ENCODE results near the gene TXNRD2. TPM values are rescaled to one million over a fixed set of nuclear protein-coding genes. Genes with fewer than 3 reads are reported as not detected.

Gene TXNRD2
- total RNA-seq, 1 donor from 2014 or later = 25.7 TPM

- Histone ChIP-seq H3K9ac (ENCODE audit: low read length) (no peak overlapping the region), H2AFZ (ENCODE audit: low read depth, low read length) (no peak overlapping the region), H3K79me2 (ENCODE audit: insufficient read depth, low read length) (no peaks in the 10 kb centered on the region), H3K27ac (ENCODE audit: low read depth, low read length) (no peak overlapping the region), H3K4me3 (ENCODE audit: insufficient read depth, low read depth, low read length) (no peak overlapping the region), H3K27me3 (ENCODE audit: insufficient read depth, low read length) (no peaks in the 10 kb centered on the region), H3K4me2 (ENCODE audit: low read length) (no peak overlapping the region), H3K36me3 (ENCODE audit: insufficient read depth, low read length) (no peaks in the 10 kb centered on the region), H3K9me3 (ENCODE audit: insufficient read depth, low read depth, low read length) (no peaks in the 10 kb centered on the region), H3K4me1 (ENCODE audit: insufficient read depth, low read length) (peaks cover 3% of the 10 kb centered on the region), H4K20me1 (ENCODE audit: insufficient read depth, low read length) (no peaks in the 10 kb centered on the region)
- Mint-ChIP-seq H3K4me3 (ENCODE audit: unreplicated experiment) (no peak overlapping the region), H3K9me3 (ENCODE audit: unreplicated experiment) (no peaks in the 10 kb centered on the region), H3K36me3 (ENCODE audit: low read depth, unreplicated experiment) (peaks cover 3% of the 10 kb centered on the region), H3K27ac (ENCODE audit: unreplicated experiment) (no peak overlapping the region), H3K4me1 (ENCODE audit: low read depth, unreplicated experiment) (peaks cover 13% of the 10 kb centered on the region), H3K27me3 (ENCODE audit: low read depth, unreplicated experiment) (no peaks in the 10 kb centered on the region)
- TF ChIP-seq CTCF (IDR thresholded peaks at IDR 0.05; ENCODE audit: insufficient read depth, low read depth, low read length) = no peak
- TF ChIP-seq EZH2 (IDR thresholded peaks at IDR 0.05; ENCODE audit: insufficient read depth, low read length) = no peak
- DNase-seq (ENCODE audit: low read depth) (no peak), FAIRE-seq (no peak)
These were observed 42.6 kb downstream of the TXNRD2 start for GRCh38 chr22:19898831-19899567.

- H3K27ac ChIP-seq (ENCODE audit: low read depth, low read length) = no peak overlapping the region
- peaks cover 12% of the 10 kb centered on the region for H3K4me1 Mint-ChIP-seq (ENCODE audit: low read depth, unreplicated experiment)
- no peaks in the 10 kb centered on the region for H4K20me1 ChIP-seq (ENCODE audit: insufficient read depth, low read length)
- H3K4me2 ChIP-seq (ENCODE audit: low read length) = no peak overlapping the region
- H3K36me3 Mint-ChIP-seq (ENCODE audit: low read depth, unreplicated experiment) = peaks cover 3% of the 10 kb centered on the region
- H3K4me3 ChIP-seq (ENCODE audit: insufficient read depth, low read depth, low read length) = no peak overlapping the region
- DNase-seq (ENCODE audit: low read depth) (no peak), FAIRE-seq (no peak)
- H3K27me3 Mint-ChIP-seq (ENCODE audit: low read depth, unreplicated experiment) = no peaks in the 10 kb centered on the region
- no peak overlapping the region for H3K9ac ChIP-seq (ENCODE audit: low read length)
- H2AFZ ChIP-seq (ENCODE audit: low read depth, low read length) = no peak overlapping the region
- H3K79me2 ChIP-seq (ENCODE audit: insufficient read depth, low read length) = no peaks in the 10 kb centered on the region
- H3K9me3 Mint-ChIP-seq (ENCODE audit: unreplicated experiment) = no peaks in the 10 kb centered on the region
- H3K27ac Mint-ChIP-seq (ENCODE audit: unreplicated experiment) = no peak overlapping the region
- H3K36me3 ChIP-seq (ENCODE audit: insufficient read depth, low read length) = no peaks in the 10 kb centered on the region
- H3K4me3 Mint-ChIP-seq (ENCODE audit: unreplicated experiment) = no peak overlapping the region
- TF ChIP-seq CTCF (IDR thresholded peaks at IDR 0.05; ENCODE audit: insufficient read depth, low read depth, low read length) (no peak), EZH2 (IDR thresholded peaks at IDR 0.05; ENCODE audit: insufficient read depth, low read length) (no peak)
- H3K9me3 ChIP-seq (ENCODE audit: insufficient read depth, low read depth, low read length) = no peaks in the 10 kb centered on the region
- no peaks in the 10 kb centered on the region for H3K27me3 ChIP-seq (ENCODE audit: insufficient read depth, low read length)
- H3K4me1 ChIP-seq (ENCODE audit: insufficient read depth, low read length) = peaks cover 3% of the 10 kb centered on the region
These were observed 43.5 kb downstream of the TXNRD2 start for GRCh38 chr22:19898145-19898544.

GRCh38 chr22:19897726-19898125 is 43.9 kb downstream of the TXNRD2 start:
- no peaks in the 10 kb centered on the region for H3K9me3 Mint-ChIP-seq (ENCODE audit: unreplicated experiment)
- H3K4me3 Mint-ChIP-seq (ENCODE audit: unreplicated experiment) = no peak overlapping the region
- H3K27ac Mint-ChIP-seq (ENCODE audit: unreplicated experiment) = no peak overlapping the region
- TF ChIP-seq CTCF (IDR thresholded peaks at IDR 0.05; ENCODE audit: insufficient read depth, low read depth, low read length) = no peak
- no peak for TF ChIP-seq EZH2 (IDR thresholded peaks at IDR 0.05; ENCODE audit: insufficient read depth, low read length)
- no peak overlapping the region for H3K9ac ChIP-seq (ENCODE audit: low read length)
- no peak overlapping the region for H3K4me3 ChIP-seq (ENCODE audit: insufficient read depth, low read depth, low read length)
- H3K4me1 ChIP-seq (ENCODE audit: insufficient read depth, low read length) = peaks cover 6% of the 10 kb centered on the region
- DNase-seq (ENCODE audit: low read depth) = no peak
- no peaks in the 10 kb centered on the region for H3K36me3 ChIP-seq (ENCODE audit: insufficient read depth, low read length)
- no peaks in the 10 kb centered on the region for H3K79me2 ChIP-seq (ENCODE audit: insufficient read depth, low read length)
- no peak overlapping the region for H2AFZ ChIP-seq (ENCODE audit: low read depth, low read length)
- H3K9me3 ChIP-seq (ENCODE audit: insufficient read depth, low read depth, low read length) = no peaks in the 10 kb centered on the region
- H3K27me3 Mint-ChIP-seq (ENCODE audit: low read depth, unreplicated experiment) = no peaks in the 10 kb centered on the region
- FAIRE-seq = no peak
- peaks cover 3% of the 10 kb centered on the region for H3K36me3 Mint-ChIP-seq (ENCODE audit: low read depth, unreplicated experiment)
- peaks cover 14% of the 10 kb centered on the region for H3K4me1 Mint-ChIP-seq (ENCODE audit: low read depth, unreplicated experiment)
- no peaks in the 10 kb centered on the region for H4K20me1 ChIP-seq (ENCODE audit: insufficient read depth, low read length)
- no peaks in the 10 kb centered on the region for H3K27me3 ChIP-seq (ENCODE audit: insufficient read depth, low read length)
- H3K27ac ChIP-seq (ENCODE audit: low read depth, low read length) = no peak overlapping the region
- H3K4me2 ChIP-seq (ENCODE audit: low read length) = no peak overlapping the region
